Loucy (cell line): Measurements from ENCODE around the gene EIF3L.

Source experiments
- EZH2phosphoT487 ChIP-seq: fragments of 200-600 bp; IDR thresholded peaks from 2 replicates; pipeline ENCODE4 v1.6.1; 2018; ENCODE audit warnings: antibody characterized with exemption, mild to moderate bottlenecking, moderate library complexity, borderline replicate concordance
- TF ChIP-seq, protein P1 (sequence below): fragments of 200-600 bp; sonication (generic); conservative IDR thresholded peaks from 2 replicates; pipeline ENCODE4 v1.5.1; 2014; ENCODE audit warnings: mild to moderate bottlenecking, antibody characterized with exemption, low read length

GRCh38 chr22:37862570-37863325 lies 13.5 kb downstream of the EIF3L start:
- TF ChIP-seq, protein P1, sequence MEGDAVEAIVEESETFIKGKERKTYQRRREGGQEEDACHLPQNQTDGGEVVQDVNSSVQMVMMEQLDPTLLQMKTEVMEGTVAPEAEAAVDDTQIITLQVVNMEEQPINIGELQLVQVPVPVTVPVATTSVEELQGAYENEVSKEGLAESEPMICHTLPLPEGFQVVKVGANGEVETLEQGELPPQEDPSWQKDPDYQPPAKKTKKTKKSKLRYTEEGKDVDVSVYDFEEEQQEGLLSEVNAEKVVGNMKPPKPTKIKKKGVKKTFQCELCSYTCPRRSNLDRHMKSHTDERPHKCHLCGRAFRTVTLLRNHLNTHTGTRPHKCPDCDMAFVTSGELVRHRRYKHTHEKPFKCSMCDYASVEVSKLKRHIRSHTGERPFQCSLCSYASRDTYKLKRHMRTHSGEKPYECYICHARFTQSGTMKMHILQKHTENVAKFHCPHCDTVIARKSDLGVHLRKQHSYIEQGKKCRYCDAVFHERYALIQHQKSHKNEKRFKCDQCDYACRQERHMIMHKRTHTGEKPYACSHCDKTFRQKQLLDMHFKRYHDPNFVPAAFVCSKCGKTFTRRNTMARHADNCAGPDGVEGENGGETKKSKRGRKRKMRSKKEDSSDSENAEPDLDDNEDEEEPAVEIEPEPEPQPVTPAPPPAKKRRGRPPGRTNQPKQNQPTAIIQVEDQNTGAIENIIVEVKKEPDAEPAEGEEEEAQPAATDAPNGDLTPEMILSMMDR: no peak
- TF ChIP-seq EZH2phosphoT487: no peak
